Renal cortical epithelial cell (primary cell): ENCODE data around the gene DGKI. TPM values are rescaled to one million over a fixed set of nuclear protein-coding genes. Genes with fewer than 3 reads are reported as not detected.

ENCODE experiments used
- DNase-seq: peaks from one replicate; pipeline ENCODE4 v3.0.0-alpha.2; 2011; ENCODE audit warnings: low read depth
- total RNA-seq: library from RNA; depleted of rRNA; stranded (reverse); fragments of >200 nt; gene quantifications from 2 replicates; pipeline ENCODE4 v1.2.3, GENCODE V29; 2014

The DGKI gene
- total RNA-seq = 8.0 and 17.5 TPM in 2 replicates

DNA sequence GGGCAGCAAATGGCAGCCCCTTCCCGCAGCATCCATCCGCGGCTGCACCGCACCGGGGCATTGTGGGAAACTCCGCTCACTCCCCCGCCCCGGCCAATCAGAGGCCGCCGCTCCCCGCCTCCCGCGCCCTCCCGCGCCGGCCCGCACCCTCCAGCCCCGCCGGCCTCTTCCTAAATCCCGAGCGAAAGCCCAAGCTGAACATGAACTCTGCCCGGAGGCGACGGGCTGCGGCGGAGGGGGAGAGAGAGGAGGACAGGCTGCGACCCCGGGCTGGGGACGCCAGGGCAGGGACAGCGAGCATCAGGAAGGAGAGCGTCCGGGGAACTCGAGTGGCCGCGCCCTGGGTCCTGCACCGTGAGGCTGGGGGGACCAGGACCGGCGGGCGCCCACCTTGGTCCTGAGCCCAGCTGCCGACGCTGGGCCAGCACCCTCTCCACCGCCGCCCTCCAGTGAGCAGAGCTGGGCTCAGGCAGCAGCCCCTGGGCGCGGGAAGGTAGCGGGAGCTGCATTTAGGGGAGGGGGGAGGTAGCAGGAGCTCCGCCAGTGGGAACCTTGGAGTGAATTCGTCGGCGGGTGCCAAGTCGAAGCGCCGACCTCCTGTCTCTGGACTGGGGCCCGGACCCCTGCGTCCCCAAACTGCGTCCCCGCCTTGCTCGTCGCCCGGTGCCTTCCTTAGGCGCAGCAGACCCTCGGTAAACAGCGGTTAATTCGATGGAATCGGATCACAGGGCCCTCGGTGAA is at the start of gene DGKI:
Gene DGKI, minus strand, starts transcription at position 148 of the 741 bp plus-strand sequence.
- no peak for DNase-seq

- DNase-seq = no peak
Measured at GRCh38 chr7:137895301-137896221, 48.8 kb upstream of the DGKI start.

DNA sequence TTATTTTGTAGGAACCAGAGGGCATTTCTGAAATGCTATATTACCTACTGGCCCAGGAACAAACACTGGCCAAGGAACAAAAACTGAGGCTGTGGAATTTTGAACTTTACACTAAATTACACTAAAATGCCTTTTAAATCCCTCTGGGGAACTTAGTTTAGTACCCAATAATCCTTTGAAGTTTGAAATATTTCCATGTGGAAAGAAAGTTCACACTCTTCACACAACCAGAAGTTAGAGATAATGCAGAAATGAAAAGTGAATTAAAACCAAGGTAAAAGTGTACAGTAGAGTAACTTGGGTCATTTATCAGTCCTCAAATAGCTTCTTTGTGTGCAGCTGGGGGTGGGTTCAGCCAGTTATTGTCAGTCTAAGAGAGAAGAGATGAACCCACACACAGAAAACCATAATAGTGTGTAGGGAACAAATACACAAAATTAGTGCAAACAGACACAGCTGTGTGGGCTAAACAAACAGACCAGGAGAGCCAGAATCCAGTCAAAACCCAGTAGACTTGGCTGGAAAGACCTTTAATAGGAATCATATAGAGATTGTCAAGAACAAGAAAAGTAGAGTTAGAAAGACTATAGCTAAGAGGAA is 46.5 kb upstream of the DGKI start:
- no peak for DNase-seq

DNA sequence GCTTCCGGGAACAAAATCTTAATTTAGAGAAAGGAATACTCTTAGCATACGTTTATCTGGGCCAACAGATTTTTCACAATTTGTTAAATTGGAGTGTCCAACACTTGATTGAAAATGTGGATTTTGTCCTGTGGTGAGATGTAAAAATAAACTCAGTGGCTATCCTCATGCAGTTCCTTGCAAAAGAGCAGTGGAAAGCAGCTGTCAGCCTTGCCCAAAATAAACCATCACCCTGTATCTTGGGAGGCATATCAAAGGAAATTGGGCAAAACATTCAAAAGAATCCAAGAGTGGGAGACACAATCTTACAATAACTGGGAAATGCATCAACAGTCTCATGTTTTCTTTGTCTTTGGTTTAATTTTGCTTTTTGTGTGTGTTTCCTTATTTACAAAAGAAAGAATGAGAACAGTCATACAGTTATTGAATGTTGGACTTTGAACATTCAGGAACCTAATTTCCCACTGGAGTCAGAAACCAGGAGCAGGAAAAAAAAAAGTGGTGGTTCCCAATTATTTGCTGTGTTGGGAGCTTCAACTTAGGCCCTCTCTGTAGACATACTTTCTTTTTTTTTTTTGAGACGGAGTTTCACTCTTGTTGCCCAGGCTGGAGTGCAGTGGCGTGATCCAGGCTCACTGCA is 44.4 kb upstream of the DGKI start:
- no peak for DNase-seq

DNA sequence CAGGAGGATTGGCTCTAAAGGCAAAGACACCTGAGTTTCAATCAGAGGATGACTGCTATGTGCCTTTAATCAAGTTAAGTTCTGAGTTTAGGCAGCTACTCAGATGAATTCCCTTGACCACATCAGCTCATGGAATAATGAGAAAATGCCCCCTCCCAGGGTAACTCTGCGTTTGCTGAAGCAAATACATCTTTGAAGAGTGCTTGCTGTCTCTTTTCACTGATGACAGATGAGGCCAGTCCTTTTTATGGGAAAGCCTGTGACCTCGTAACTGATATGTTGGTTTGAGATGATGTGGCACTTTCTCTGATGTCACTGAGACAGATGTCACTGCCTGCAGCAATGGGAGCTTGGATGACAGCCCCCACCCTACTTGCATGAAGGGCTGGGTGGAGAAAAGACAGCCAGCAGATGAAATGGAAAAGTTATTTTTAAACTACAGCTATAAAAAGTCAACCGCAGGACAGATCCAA is 43.7 kb upstream of the DGKI start:
- DNase-seq = no peak

DNA sequence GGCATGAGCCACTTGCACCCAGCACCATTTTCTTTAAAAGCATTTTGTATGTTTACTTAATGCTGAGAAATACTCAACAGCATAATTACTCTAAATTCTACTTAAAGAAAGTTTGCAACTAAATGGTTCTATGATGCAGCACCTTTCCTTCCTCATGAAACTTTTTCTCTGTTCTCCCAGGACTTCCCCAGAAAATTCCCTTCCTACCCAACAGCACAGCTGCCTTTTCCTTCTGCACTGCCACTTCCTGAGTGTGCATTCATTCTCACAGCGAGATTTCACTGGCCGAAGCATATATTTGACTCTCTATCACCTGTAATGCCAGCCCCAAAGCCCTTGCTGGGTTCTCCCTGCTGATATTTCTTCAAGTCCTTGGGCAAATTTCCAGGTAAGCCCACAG is 41.5 kb upstream of the DGKI start:
- no peak for DNase-seq

GRCh38 chr7:137886746-137887145 is 40.0 kb upstream of the DGKI start:
- DNase-seq = no peak

- DNase-seq = peak; percentile 28
Measured at GRCh38 chr7:137886281-137886680, 39.5 kb upstream of the DGKI start.

- DNase-seq = no peak
Measured at GRCh38 chr7:137885678-137886077, 38.9 kb upstream of the DGKI start.

- DNase-seq = no peak
Measured at GRCh38 chr7:137882806-137883205, 36.0 kb upstream of the DGKI start.

- DNase-seq = peak; percentile 98
Measured at GRCh38 chr7:137882261-137882668, 35.5 kb upstream of the DGKI start.

DNA sequence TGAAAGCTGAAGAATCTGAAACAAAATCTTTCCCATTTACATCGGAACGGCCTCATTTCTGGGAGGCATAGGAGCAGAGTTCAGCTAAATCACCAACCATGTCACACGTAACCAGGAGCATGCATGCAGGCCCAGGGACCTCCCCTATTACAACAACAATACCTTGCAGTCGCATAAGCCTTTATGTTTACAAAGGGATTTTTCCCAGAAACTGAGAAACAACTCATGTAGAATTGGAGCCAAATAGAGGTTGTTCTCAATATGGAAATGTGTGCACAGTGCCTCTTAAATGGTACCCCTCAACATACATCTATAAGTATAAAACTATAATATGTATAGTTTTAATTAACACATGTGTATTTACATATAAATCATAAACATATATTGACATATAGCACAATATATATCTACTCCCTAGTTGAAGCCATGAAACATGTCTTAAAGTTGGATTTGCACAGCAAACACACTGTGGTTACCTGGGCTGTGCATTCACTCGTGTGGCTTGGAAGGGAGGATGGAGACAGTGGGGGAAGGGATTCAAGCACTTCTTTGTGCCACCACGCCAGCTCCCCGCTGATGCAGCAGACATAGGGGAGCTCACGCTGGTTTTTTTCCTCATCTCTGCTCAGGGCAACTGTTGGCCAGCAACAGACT is 35.0 kb upstream of the DGKI start:
- no peak for DNase-seq

GRCh38 chr7:137880432-137880831 is 33.7 kb upstream of the DGKI start:
- DNase-seq = peak; percentile 77

DNA sequence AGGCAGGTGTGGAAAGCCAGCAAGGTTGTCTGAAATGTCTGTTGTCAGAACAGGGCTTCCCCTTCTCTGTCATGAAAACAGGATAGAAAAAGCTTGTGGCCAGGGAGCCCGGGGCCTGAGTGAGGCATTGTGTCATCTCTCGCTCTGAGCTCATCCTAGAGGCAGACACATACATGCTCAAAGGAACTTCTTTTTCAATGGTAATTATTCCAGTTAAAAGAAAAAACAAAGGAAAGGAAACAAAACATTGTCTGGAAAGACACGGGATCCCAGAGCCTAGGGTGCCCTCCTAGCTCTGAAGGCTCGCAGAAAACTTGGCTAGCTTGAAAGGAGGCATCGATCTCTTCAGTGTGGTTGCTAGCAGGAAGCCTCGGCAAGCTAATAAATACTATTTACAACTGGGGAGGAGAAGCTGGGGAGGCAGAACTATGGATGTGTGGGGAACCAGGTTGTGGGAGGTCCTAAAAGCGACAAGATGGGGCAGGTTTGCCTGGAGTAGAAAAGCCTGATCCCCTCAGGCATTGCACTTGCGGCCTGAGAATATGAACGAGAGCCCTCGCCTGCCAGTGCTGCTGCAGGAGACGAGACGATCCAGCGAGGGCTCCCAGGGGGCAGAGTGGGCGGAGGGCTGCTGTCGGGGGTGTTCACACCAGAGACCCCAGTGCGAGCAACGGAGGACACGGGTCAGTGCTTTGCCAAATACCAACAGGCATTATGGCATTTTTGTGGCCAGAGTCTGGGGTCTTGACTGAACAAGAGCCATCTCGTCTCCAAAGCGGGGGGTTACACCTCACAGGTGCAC is 32.8 kb upstream of the DGKI start:
- no peak for DNase-seq

DNA sequence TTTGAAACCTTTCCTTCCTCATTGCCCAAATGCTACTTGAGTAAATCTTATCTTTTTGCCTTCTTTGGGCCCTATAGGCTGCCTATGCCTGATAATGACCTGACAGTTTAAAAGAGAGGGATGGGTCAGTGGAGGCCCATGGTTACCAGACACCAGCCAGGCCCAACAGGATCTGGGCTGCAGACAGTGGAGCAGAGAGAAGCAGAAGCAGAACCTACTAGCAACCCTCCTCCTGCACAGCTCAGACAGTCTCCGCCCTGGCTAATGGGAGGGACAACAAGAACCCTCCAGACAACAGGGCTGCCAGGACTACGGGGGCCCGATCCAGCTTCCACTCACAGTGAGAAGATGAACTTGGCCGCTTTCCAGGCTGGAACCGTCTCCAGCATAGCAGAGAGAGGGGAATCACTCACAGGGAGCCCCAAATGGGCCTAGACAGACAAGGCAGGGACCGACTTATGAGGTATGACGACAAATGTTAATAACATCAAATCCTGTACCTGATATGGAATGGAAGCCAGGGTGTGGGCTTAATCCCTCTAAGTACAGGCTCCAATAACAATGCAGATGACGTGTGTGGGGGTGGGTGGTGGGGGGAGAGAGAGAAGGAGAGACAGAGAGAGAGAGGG is 31.7 kb upstream of the DGKI start:
- DNase-seq = no peak

GRCh38 chr7:137877027-137877675 is 30.4 kb upstream of the DGKI start:
- DNase-seq = no peak

- peak; percentile 89 for DNase-seq
Measured at GRCh38 chr7:137875746-137876145, 29.0 kb upstream of the DGKI start.

- peak; percentile 92 for DNase-seq
Measured at GRCh38 chr7:137873979-137874777, 27.4 kb upstream of the DGKI start.

DNA sequence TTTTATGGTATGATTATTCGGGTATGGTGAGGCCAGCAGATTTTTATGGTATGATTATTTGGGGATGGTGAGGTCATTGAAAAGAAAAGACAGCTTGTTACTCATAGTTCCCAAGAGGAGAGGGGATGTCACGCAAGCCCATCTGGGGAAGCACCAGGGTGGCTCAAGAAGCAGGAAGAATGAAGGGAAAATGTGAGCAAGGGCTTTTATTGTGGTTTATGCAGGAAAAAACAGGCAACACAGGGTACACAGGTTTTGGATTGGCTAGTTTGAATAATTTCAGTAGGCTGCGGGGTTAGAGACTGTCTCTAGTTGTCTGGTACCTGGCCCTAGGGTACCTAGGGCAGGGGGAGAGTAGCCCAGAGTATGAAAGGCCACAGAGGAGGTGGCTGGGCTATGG is 26.8 kb upstream of the DGKI start:
- DNase-seq = no peak
